Smooth muscle cell of trachea (primary cell): Measurements from ENCODE around the gene RNU2-1. TPM values are rescaled to one million over a fixed set of nuclear protein-coding genes. Genes with fewer than 3 reads are reported as not detected.

ENCODE experiments used
- total RNA-seq: library from RNA; depleted of rRNA; stranded (reverse); fragments of >200 nt; gene quantifications from 2 replicates; pipeline ENCODE4 v1.2.1, GENCODE V29; 2014

The RNU2-1 gene
- total RNA-seq = not detected in 2 replicates

GRCh38 chr17:43233877-43234276 is at the start of gene RNU2-1:
RNU2-1 (minus strand) TSS chr17:43233977.

GRCh38 chr17:43228020-43228782 is 5.6 kb downstream of the RNU2-1 start, which contains the start of gene CCDC200:
CCDC200 (minus strand) TSS chr17:43228623; CDS start chr17:43228554, 69 bp downstream.

DNA sequence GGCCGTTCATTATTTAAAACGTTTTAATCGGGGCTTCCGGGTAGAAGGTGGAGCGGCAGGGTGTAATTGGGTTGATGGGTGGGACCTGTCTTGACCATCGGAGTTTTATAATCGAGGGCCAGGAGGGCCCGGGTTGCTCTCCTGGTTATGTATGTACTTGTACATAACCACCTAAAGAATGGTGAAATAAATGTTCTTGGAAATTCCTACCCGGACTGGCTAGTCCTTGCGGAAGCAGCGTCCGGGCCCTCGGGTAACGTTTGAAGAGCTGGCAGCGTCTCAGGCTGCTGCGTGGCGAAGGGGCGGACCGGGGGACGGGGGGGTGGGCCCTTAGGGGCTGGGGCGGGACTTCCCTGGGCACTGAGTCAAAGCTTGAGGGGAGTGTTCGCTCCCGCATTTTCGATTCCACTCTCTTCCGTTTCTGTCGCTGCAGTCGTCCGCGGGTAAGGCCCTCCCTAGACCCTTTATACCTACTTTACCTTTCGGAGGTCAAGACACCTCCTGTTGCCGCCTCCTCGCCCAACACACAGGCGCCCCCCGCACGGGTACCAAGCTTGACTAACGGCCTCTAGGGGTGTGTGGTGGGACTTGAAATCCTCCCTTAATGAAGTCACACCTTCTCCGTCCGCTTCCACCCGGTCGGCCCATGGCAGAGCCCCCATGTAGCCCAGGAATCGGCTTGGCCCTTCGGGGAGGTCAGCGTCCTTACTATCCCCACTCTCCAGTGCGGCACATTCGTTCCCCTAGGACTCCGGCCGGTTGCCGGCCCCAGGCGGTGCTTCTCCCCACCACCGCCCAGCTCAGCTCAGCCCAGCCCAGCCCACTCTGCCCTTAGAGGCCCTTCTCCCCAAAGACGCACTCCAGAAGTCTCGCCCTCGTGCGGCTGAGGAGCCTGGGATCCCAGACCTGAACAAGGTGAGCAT is 22.0 kb downstream of the RNU2-1 start, which contains the start of gene TMEM106A:
Gene TMEM106A, plus strand, starts transcription at position 396 of the 923 bp plus-strand sequence. CDS start 1,167 bp downstream, outside the sequence.

Other genes starting within 250 kb of the RNU2-1 start
- gene RPL27, start 235.6 kb downstream of the RNU2-1 start, total RNA-seq = 1,021 and 1,034 TPM in 2 replicates
- 43.1 and 51.9 TPM in 2 replicates for gene IFI35, start 227.2 kb downstream of the RNU2-1 start, total RNA-seq
- 376 and 655 TPM in 2 replicates for gene VAT1, start 211.6 kb downstream of the RNU2-1 start, total RNA-seq
- gene RND2, start 208.7 kb downstream of the RNU2-1 start, total RNA-seq = 0.29 and 0.66 TPM in 2 replicates
- gene BRCA1, start 108.6 kb downstream of the RNU2-1 start, total RNA-seq = 7.3 and 28.9 TPM in 2 replicates
- 113 and 123 TPM in 2 replicates for gene NBR1, start 62.8 kb downstream of the RNU2-1 start, total RNA-seq
- 4.6 and 5.4 TPM in 2 replicates for gene TMEM106A, start 22.1 kb downstream of the RNU2-1 start, total RNA-seq
- not detected in 2 replicates for gene CCDC200, start 5.4 kb downstream of the RNU2-1 start, total RNA-seq
- gene ARL4D, start 165.0 kb upstream of the RNU2-1 start, total RNA-seq = 19.6 and 27.0 TPM in 2 replicates
- 40.5 and 47.6 TPM in 2 replicates for gene DHX8, start 250.0 kb upstream of the RNU2-1 start, total RNA-seq